ENCODE measurements around the gene SOBP.

The SOBP gene

DNA sequence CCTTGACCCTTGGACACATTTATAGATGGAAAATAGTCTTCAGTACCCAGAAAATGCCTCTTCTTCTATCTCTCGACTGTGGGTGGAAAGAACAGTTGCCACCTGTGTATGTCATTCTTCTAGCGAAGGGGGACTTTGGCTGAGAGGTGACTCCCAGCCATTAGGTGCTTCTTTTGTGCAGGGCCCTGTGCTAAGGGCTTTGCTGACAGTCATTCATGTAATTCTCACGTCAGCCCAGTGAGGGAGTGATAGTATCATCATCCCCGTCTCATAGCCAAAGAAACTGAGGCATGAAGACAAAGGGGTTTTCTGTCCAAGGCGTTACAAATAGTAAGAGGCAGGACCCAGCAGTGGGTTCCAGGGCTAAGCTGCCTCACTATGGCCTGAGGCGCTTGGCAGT, 173.4 kb downstream of the SOBP start:
- Histone ChIP-seq H3K36me3 (ENCODE audit: insufficient read depth) (no peaks in the 10 kb centered on the region), H3K9ac (no peak overlapping the region), H3K4me2 (no peak overlapping the region), H3K27me3 (ENCODE audit: insufficient read depth, low read depth) (no peaks in the 10 kb centered on the region), H3K4me3 (IDR thresholded peaks at IDR 0.05; ENCODE audit: insufficient read depth, low read depth, low read length) (no peak overlapping the region), H4K20me1 (ENCODE audit: insufficient read depth) (no peaks in the 10 kb centered on the region), H3K79me2 (ENCODE audit: insufficient read depth, low read depth) (no peaks in the 10 kb centered on the region), H3K4me1 (ENCODE audit: low read depth, poor library complexity, severe bottlenecking) (peaks cover 10% of the 10 kb centered on the region), H3K27ac (no peak overlapping the region), H2AFZ (ENCODE audit: low read depth) (no peak overlapping the region)
- no peak for TF ChIP-seq CTCF (conservative IDR thresholded peaks at IDR 0.05; ENCODE audit: low read depth, low read length)

DNA sequence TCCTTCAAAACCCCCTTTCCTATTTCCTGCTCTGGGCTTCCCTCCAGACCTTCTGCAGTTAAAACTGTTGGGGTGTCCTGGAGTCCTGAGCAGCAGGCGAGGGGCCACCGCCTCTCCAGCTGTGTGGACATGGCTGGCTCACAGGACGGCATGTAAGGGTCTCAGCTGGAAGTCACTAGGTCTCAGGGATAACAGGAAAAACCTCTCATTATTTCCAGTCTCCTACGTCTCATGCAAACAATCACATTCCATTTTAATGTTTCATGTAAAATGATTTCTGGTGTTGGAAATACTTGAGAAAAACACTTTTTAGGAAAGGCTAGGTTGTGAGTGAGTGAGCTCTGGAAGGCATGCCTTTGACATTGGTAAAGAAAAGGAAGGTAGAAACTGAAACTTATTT, 175.5 kb downstream of the SOBP start:
- Histone ChIP-seq H4K20me1 (ENCODE audit: insufficient read depth) (no peaks in the 10 kb centered on the region), H2AFZ (ENCODE audit: low read depth) (no peak overlapping the region), H3K4me1 (ENCODE audit: low read depth, poor library complexity, severe bottlenecking) (no peaks in the 10 kb centered on the region), H3K27me3 (ENCODE audit: insufficient read depth, low read depth) (no peaks in the 10 kb centered on the region), H3K9ac (no peak overlapping the region), H3K4me3 (IDR thresholded peaks at IDR 0.05; ENCODE audit: insufficient read depth, low read depth, low read length) (no peak overlapping the region), H3K27ac (no peak overlapping the region), H3K4me2 (no peak overlapping the region), H3K36me3 (ENCODE audit: insufficient read depth) (no peaks in the 10 kb centered on the region), H3K79me2 (ENCODE audit: insufficient read depth, low read depth) (no peaks in the 10 kb centered on the region)
- no peak for TF ChIP-seq CTCF (conservative IDR thresholded peaks at IDR 0.05; ENCODE audit: low read depth, low read length)

- Histone ChIP-seq H3K79me2 (ENCODE audit: insufficient read depth, low read depth) (no peaks in the 10 kb centered on the region), H4K20me1 (ENCODE audit: insufficient read depth) (no peaks in the 10 kb centered on the region), H3K4me3 (IDR thresholded peaks at IDR 0.05; ENCODE audit: insufficient read depth, low read depth, low read length) (no peak overlapping the region), H3K36me3 (ENCODE audit: insufficient read depth) (no peaks in the 10 kb centered on the region), H3K27me3 (ENCODE audit: insufficient read depth, low read depth) (no peaks in the 10 kb centered on the region), H3K9ac (no peak overlapping the region), H3K4me2 (no peak overlapping the region), H3K27ac (no peak overlapping the region), H3K4me1 (ENCODE audit: low read depth, poor library complexity, severe bottlenecking) (peaks cover 7% of the 10 kb centered on the region), H2AFZ (ENCODE audit: low read depth) (no peak overlapping the region)
- no peak for TF ChIP-seq CTCF (conservative IDR thresholded peaks at IDR 0.05; ENCODE audit: low read depth, low read length)
Measured at GRCh38 chr6:107666084-107666980, 176.4 kb downstream of the SOBP start.

- H3K79me2 ChIP-seq (ENCODE audit: insufficient read depth, low read depth): no peaks in the 10 kb centered on the region
- H3K27ac ChIP-seq: no peak overlapping the region
- H2AFZ ChIP-seq (ENCODE audit: low read depth): no peak overlapping the region
- no peak overlapping the region for H3K9ac ChIP-seq
- no peak for TF ChIP-seq CTCF (conservative IDR thresholded peaks at IDR 0.05; ENCODE audit: low read depth, low read length)
- no peak overlapping the region for H3K4me3 ChIP-seq (IDR thresholded peaks at IDR 0.05; ENCODE audit: insufficient read depth, low read depth, low read length)
- H3K36me3 ChIP-seq (ENCODE audit: insufficient read depth): no peaks in the 10 kb centered on the region
- H3K27me3 ChIP-seq (ENCODE audit: insufficient read depth, low read depth): no peaks in the 10 kb centered on the region
- peaks cover 7% of the 10 kb centered on the region for H3K4me1 ChIP-seq (ENCODE audit: low read depth, poor library complexity, severe bottlenecking)
- no peaks in the 10 kb centered on the region for H4K20me1 ChIP-seq (ENCODE audit: insufficient read depth)
- no peak overlapping the region for H3K4me2 ChIP-seq
Measured at GRCh38 chr6:107666981-107667601, 177.2 kb downstream of the SOBP start.

Measured in KMS-11 (cell line).